Neural cell (in vitro differentiated cells): ENCODE measurements around the gene CCNDBP1. TPM values are rescaled to one million over a fixed set of nuclear protein-coding genes. Genes with fewer than 3 reads are reported as not detected.

Experiments
- H2AFZ ChIP-seq: fragments of 200-600, 300-800 bp; sonication (generic), shearing (Covaris generic); 2 replicates; pipeline ENCODE4 v1.6.0; 2014; ENCODE audit warnings: low read depth, mild to moderate bottlenecking, antibody characterized with exemption, low read length, moderate library complexity
- H3F3A ChIP-seq: fragments of 200-600 bp; shearing (Covaris generic); 2 replicates; pipeline ENCODE4 v1.6.1; 2016; ENCODE audit warnings: mild to moderate bottlenecking, moderate library complexity, mixed read lengths, antibody characterized with exemption, low read length; ENCODE audit not compliant: insufficient read depth, poor library complexity, severe bottlenecking
- H3K27ac ChIP-seq: fragments of 200-600, 300-800 bp; sonication (generic), shearing (Covaris generic); 2 replicates; pipeline ENCODE4 v1.5.1; 2014; ENCODE audit warnings: mild to moderate bottlenecking, low read length, moderate library complexity
- H3K27me3 ChIP-seq: fragments of 300-800, 200-600 bp; sonication (generic), shearing (Covaris generic); 2 replicates; pipeline ENCODE4 v1.6.0; 2014; ENCODE audit warnings: mild to moderate bottlenecking, low read depth, low read length, moderate library complexity; ENCODE audit not compliant: insufficient read depth
- H3K36me3 ChIP-seq: fragments of 300-800, 200-600 bp; sonication (generic), shearing (Covaris generic); 2 replicates; pipeline ENCODE4 v1.5.1; 2014; ENCODE audit warnings: mild to moderate bottlenecking, antibody characterized with exemption, low read length, moderate library complexity; ENCODE audit not compliant: insufficient read depth
- H3K4me2 ChIP-seq: fragments of 300-800, 200-600 bp; sonication (generic), shearing (Covaris generic); 2 replicates; pipeline ENCODE4 v1.6.0; 2014; ENCODE audit warnings: mild to moderate bottlenecking, low read length
- H3K4me3 ChIP-seq: fragments of 300-800, 200-600 bp; sonication (generic), shearing (Covaris generic); 2 replicates; pipeline ENCODE4 v1.5.1; 2014; ENCODE audit warnings: mild to moderate bottlenecking, low read length, moderate library complexity
- H3K79me2 ChIP-seq: fragments of 200-600 bp; shearing (Covaris generic); replicated peaks from 2 replicates; pipeline ENCODE4 v1.6.0; 2014; ENCODE audit warnings: mild to moderate bottlenecking, low read length, moderate library complexity; ENCODE audit not compliant: insufficient read depth
- H3K9ac ChIP-seq: fragments of 300-800, 200-600 bp; sonication (generic), shearing (Covaris generic); 2 replicates; pipeline ENCODE4 v1.6.1; 2016; ENCODE audit warnings: mild to moderate bottlenecking, low read length, mixed read lengths
- H3K9me2 ChIP-seq: fragments of 200-600 bp; shearing (Covaris generic); 2 replicates; pipeline ENCODE4 v1.6.1; 2016; ENCODE audit warnings: mild to moderate bottlenecking, low read length, mixed read lengths; ENCODE audit not compliant: insufficient read depth
- H3K9me3 ChIP-seq: fragments of 200-600, 300-800 bp; sonication (generic), shearing (Covaris generic); 2 replicates; pipeline ENCODE4 v1.6.1; 2016; ENCODE audit warnings: mild to moderate bottlenecking, mixed run types, low read length, moderate library complexity, mixed read lengths
- H4K20me1 ChIP-seq: fragments of 200-600 bp; shearing (Covaris generic); 2 replicates; pipeline ENCODE4 v1.6.1; 2016; ENCODE audit warnings: mild to moderate bottlenecking, mixed run types; ENCODE audit not compliant: insufficient read depth
- CTCF ChIP-seq: fragments of 450-650 bp; IDR thresholded peaks from 2 replicates; pipeline ENCODE4 v1.5.1; 2014; ENCODE audit warnings: antibody characterized with exemption, mild to moderate bottlenecking, moderate library complexity; ENCODE audit not compliant: poor library complexity, severe bottlenecking
- EP300 ChIP-seq: fragments of 450-650 bp; conservative IDR thresholded peaks from 2 replicates; pipeline ENCODE4 v1.6.1; 2014; ENCODE audit warnings: antibody characterized with exemption, mild to moderate bottlenecking, moderate library complexity; ENCODE audit not compliant: poor library complexity, severe bottlenecking
- EZH2 ChIP-seq: fragments of 200-600, 300-800 bp; shearing (Covaris generic), sonication (generic); IDR thresholded peaks from 2 replicates; pipeline ENCODE4 v1.6.1; 2014; ENCODE audit warnings: antibody characterized with exemption, low read length, borderline replicate concordance, mild to moderate bottlenecking; ENCODE audit not compliant: insufficient read depth, poor library complexity, severe bottlenecking
- MXI1 ChIP-seq: fragments of 450-650 bp; conservative IDR thresholded peaks from 2 replicates; pipeline ENCODE4 v1.6.1; 2014; ENCODE audit warnings: antibody characterized with exemption, mild to moderate bottlenecking; ENCODE audit not compliant: poor library complexity, severe bottlenecking
- POLR2AphosphoS5 ChIP-seq: IDR thresholded peaks from 2 replicates; pipeline ENCODE4 v1.6.1; 2012
- RAD21 ChIP-seq: fragments of 450-650 bp; conservative IDR thresholded peaks from 2 replicates; pipeline ENCODE4 v1.6.1; 2014; ENCODE audit warnings: antibody characterized with exemption, mild to moderate bottlenecking, moderate library complexity
- REST ChIP-seq: IDR thresholded peaks from 2 replicates; pipeline ENCODE4 v1.6.1; 2012; ENCODE audit warnings: borderline replicate concordance
- SMC3 ChIP-seq: fragments of 450-650 bp; conservative IDR thresholded peaks from 2 replicates; pipeline ENCODE4 v1.6.1; 2014; ENCODE audit warnings: antibody characterized with exemption, mild to moderate bottlenecking, moderate library complexity; ENCODE audit not compliant: poor library complexity
- TAF1 ChIP-seq: IDR thresholded peaks from 2 replicates; pipeline ENCODE4 v1.6.1; 2012; ENCODE audit warnings: low read depth
- polyA plus RNA-seq: library from polyadenylated mRNA; depleted of rRNA; stranded (reverse); fragments of >200 nt; gene quantifications from 2 replicates; pipeline ENCODE4 v1.2.3, GENCODE V29; 2014

The CCNDBP1 gene
- polyA plus RNA-seq, 1 donor from 2014 or later = 67.6 TPM

- Histone ChIP-seq H3K36me3 (no peaks in the 10 kb centered on the region), H3K27ac (no peak overlapping the region), H3K79me2 (no peaks in the 10 kb centered on the region), H3K4me2 (no peak overlapping the region), H3K27me3 (no peaks in the 10 kb centered on the region), H2AFZ (no peak overlapping the region), H3K4me3 (no peak overlapping the region), H3K9me2 (no peaks in the 10 kb centered on the region), H4K20me1 (no peaks in the 10 kb centered on the region), H3K9me3 (no peaks in the 10 kb centered on the region), H3K9ac (no peak overlapping the region), H3F3A (no peaks in the 10 kb centered on the region)
- TF ChIP-seq REST (no peak), RAD21 (no peak), EZH2 (no peak), CTCF (no peak), TAF1 (no peak), MXI1 (no peak), POLR2AphosphoS5 (no peak), EP300 (no peak), SMC3 (no peak)
Observed at GRCh38 chr15:43235536-43235935, 50.3 kb downstream of the CCNDBP1 start.

GRCh38 chr15:43237842-43238470, 52.8 kb downstream of the CCNDBP1 start:
- Histone ChIP-seq H3K36me3 (no peaks in the 10 kb centered on the region), H3K79me2 (no peaks in the 10 kb centered on the region), H3K4me2 (no peak overlapping the region), H3K9me3 (no peaks in the 10 kb centered on the region), H3K9ac (no peak overlapping the region), H2AFZ (no peak overlapping the region), H3K9me2 (no peaks in the 10 kb centered on the region), H4K20me1 (no peaks in the 10 kb centered on the region), H3K4me3 (no peak overlapping the region), H3K27me3 (no peaks in the 10 kb centered on the region), H3F3A (no peaks in the 10 kb centered on the region), H3K27ac (no peak overlapping the region)
- TF ChIP-seq RAD21 (no peak), CTCF (no peak), SMC3 (no peak), REST (no peak), EZH2 (no peak), POLR2AphosphoS5 (no peak)
